NCI-H748 (cell line): ENCODE data around the gene TKFC.
"Not testable (repeated sequence)": the region's sequence is repeated elsewhere in the genome, so short reads cannot be mapped to it uniquely, and the experiment has no call there.

Experiments
- DNase-seq: peaks from one replicate; lab custom pipeline; 2025; ENCODE audit not compliant: unreplicated experiment; lab: John Stamatoyannopoulos, UW

Gene TKFC

GRCh38 chr11:61364012-61364675 lies 31.1 kb downstream of the TKFC start:
- no peak for DNase-seq

- DNase-seq: no peak
These were observed 34.4 kb downstream of the TKFC start for GRCh38 chr11:61367406-61367805.

- no peak for DNase-seq
These were observed 35.6 kb downstream of the TKFC start for GRCh38 chr11:61368646-61369045.

GRCh38 chr11:61369372-61370348 lies 36.6 kb downstream of the TKFC start:
- no peak for DNase-seq

- no peak for DNase-seq
These were observed 37.4 kb downstream of the TKFC start for GRCh38 chr11:61370349-61371005.

- no peak for DNase-seq
These were observed 39.8 kb downstream of the TKFC start for GRCh38 chr11:61372659-61373420.

GRCh38 chr11:61375761-61376108 lies 42.7 kb downstream of the TKFC start:
- DNase-seq: no peak

GRCh38 chr11:61377461-61378160 lies 44.6 kb downstream of the TKFC start:
- no peak for DNase-seq

- DNase-seq: no peak
These were observed 45.8 kb downstream of the TKFC start for GRCh38 chr11:61378713-61379313.

GRCh38 chr11:61380884-61381283 lies 47.9 kb downstream of the TKFC start:
- DNase-seq: no peak

GRCh38 chr11:61383859-61384258 lies 50.8 kb downstream of the TKFC start:
- DNase-seq: not testable (repeated sequence)

- DNase-seq: peak; percentile 27
These were observed 51.5 kb downstream of the TKFC start for GRCh38 chr11:61384271-61385242.

GRCh38 chr11:61390161-61390560 lies 57.1 kb downstream of the TKFC start:
- DNase-seq: no peak

GRCh38 chr11:61392981-61393595 lies 60.1 kb downstream of the TKFC start:
- DNase-seq: peak; percentile 24
